Neutrophil (primary cell): ENCODE measurements around the gene EIF2B1.

Source experiments
- H3K27ac ChIP-seq: fragments of 200-600 bp; sonication (generic); 2 replicates; pipeline ENCODE4 v1.5.1; 2016; ENCODE audit warnings: mild to moderate bottlenecking, moderate library complexity
- H3K27me3 ChIP-seq: fragments of 200-600 bp; sonication (generic); 2 replicates; pipeline ENCODE4 v1.6.0; 2016; ENCODE audit warnings: mild to moderate bottlenecking
- H3K36me3 ChIP-seq: fragments of 200-600 bp; sonication (generic); 2 replicates; pipeline ENCODE4 v1.5.1; 2017
- H3K4me1 ChIP-seq, 2 experiments: fragments of 200-600 bp in 1 of 2; sonication (generic) in 1 of 2; 1 replicate in 1 of 2; 2 replicates in 1 of 2; pipeline versions ENCODE4 v1.5.1 to v1.6.1; 2013 to 2016; ENCODE audit warnings: low read depth in 1 of 2, low read length in 1 of 2, mild to moderate bottlenecking in 1 of 2, moderate library complexity in 1 of 2; ENCODE audit not compliant: control insufficient read depth in 1 of 2, insufficient read depth in 1 of 2
- H3K4me3 ChIP-seq, 2 experiments: fragments of 200-600 bp in 1 of 2; sonication (generic) in 1 of 2; 1 replicate in 1 of 2; 2 replicates in 1 of 2; pipeline ENCODE4 v1.5.1; 2013 to 2016; ENCODE audit warnings: low read depth in 1 of 2, low read length in 1 of 2, mild to moderate bottlenecking in 1 of 2, moderate library complexity in 1 of 2
- H3K9me3 ChIP-seq: fragments of 200-600 bp; sonication (generic); 2 replicates; pipeline ENCODE4 v1.5.1; 2016
- CTCF ChIP-seq: fragments of 200-600 bp; sonication (generic); IDR thresholded peaks from 2 replicates; pipeline ENCODE4 v1.5.1; 2016; ENCODE audit warnings: antibody characterized with exemption

The EIF2B1 gene

GRCh38 chr12:123643911-123644310 is 10.4 kb upstream of the EIF2B1 start:
- Histone ChIP-seq H3K4me1 (no peaks in the 10 kb centered on the region), H3K36me3 (peaks cover 13% of the 10 kb centered on the region), H3K27ac (no peak overlapping the region), H3K4me3 (no peak overlapping the region), H3K27me3 (no peaks in the 10 kb centered on the region), H3K9me3 (no peaks in the 10 kb centered on the region)
- TF ChIP-seq CTCF: no peak

DNA sequence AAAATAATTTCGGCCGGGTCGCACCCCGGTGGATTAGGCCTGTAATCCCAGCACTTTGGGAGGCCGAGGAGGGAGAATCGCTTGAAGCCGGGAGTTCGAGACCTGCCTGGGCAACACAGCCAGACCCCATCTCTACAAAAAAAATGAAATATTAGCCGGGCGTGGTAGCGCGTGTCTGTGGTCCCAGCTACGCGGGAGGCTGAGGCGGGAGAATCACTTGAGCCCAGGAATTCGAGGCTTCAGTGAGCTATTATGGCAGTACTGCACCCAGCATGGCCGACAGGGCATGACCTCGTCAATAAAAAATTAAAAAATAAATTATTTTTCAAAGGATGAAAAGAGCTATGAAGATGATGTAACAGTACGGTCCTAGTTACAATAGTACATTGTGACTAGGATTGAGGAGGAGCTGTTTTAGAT is 666 bp upstream of the EIF2B1 start:
- peak overlapping the region; percentile 81 to 89 for H3K4me3 ChIP-seq

GRCh38 chr12:123621619-123622530 is 11.6 kb downstream of the EIF2B1 start:
- H3K27me3 ChIP-seq: no peaks in the 10 kb centered on the region
- peaks cover 94% of the 10 kb centered on the region for H3K36me3 ChIP-seq
- H3K9me3 ChIP-seq: no peaks in the 10 kb centered on the region
- H3K4me1 ChIP-seq: no peaks in the 10 kb centered on the region
- H3K4me3 ChIP-seq: no peak overlapping the region
- no peak for TF ChIP-seq CTCF
- no peak overlapping the region for H3K27ac ChIP-seq

More for the DNA sequence above, 666 bp upstream of the EIF2B1 start:
- Histone ChIP-seq H3K4me1 (peaks cover 16 to 17% of the 10 kb centered on the region in 2 experiments), H3K36me3 (peaks cover 28% of the 10 kb centered on the region), H3K27me3 (no peaks in the 10 kb centered on the region), H3K9me3 (no peaks in the 10 kb centered on the region), H3K27ac (peak overlapping the region; percentile 88)
- no peak for TF ChIP-seq CTCF

- Histone ChIP-seq H3K4me3 (no peak overlapping the region), H3K27ac (no peak overlapping the region), H3K36me3 (peaks cover 94% of the 10 kb centered on the region), H3K27me3 (no peaks in the 10 kb centered on the region), H3K9me3 (no peaks in the 10 kb centered on the region), H3K4me1 (no peaks in the 10 kb centered on the region)
- TF ChIP-seq CTCF: no peak
These were observed 12.4 kb downstream of the EIF2B1 start for GRCh38 chr12:123621101-123621500.

GRCh38 chr12:123617580-123617979 is 15.9 kb downstream of the EIF2B1 start:
- Histone ChIP-seq H3K27ac (no peak overlapping the region), H3K4me3 (no peak overlapping the region), H3K27me3 (no peaks in the 10 kb centered on the region), H3K36me3 (peaks cover 94% of the 10 kb centered on the region), H3K4me1 (no peaks in the 10 kb centered on the region), H3K9me3 (no peaks in the 10 kb centered on the region)
- no peak for TF ChIP-seq CTCF
